Stimulated activated naive CD8-positive, alpha-beta T cell treated with anti-CD3 and anti-CD28 coated beads, Interleukin-15, amount 100 ng/mL, for 72 hours (primary cell): ENCODE measurements around the gene RIPOR2.
"Not testable (repeated sequence)": the region's sequence is repeated elsewhere in the genome, so short reads cannot be mapped to it uniquely, and the experiment has no call there.

Experiments
- ATAC-seq: fragments of 150-1000 bp; cut with Tn5 transposase; 2 replicates; pipeline ENCODE4 v1.10.0; 2021; ENCODE audit warnings: mild to moderate bottlenecking, moderate library complexity
- DNase-seq, 2 donors: peaks; one replicate each; pipeline ENCODE4 v3.0.0; 2021 to 2022
- H3K27ac Mint-ChIP-seq, 2 donors: one replicate each; pipeline ENCODE4 v1.8.0; 2022; ENCODE audit warnings: mild to moderate bottlenecking in 2 of 2, mixed read lengths in 2 of 2, moderate library complexity in 2 of 2
- H3K27me3 Mint-ChIP-seq: one replicate; pipeline ENCODE4 v1.8.0; 2022; ENCODE audit warnings: mixed read lengths
- H3K4me1 Mint-ChIP-seq: one replicate; pipeline ENCODE4 v1.8.0; 2022; ENCODE audit warnings: mild to moderate bottlenecking, mixed read lengths
- H3K4me3 Mint-ChIP-seq, 2 donors: one replicate each; pipeline ENCODE4 v1.8.0; 2022; ENCODE audit warnings: mild to moderate bottlenecking in 2 of 2, mixed read lengths in 2 of 2, moderate library complexity in 1 of 2
- H3K9me3 Mint-ChIP-seq, 2 donors: one replicate each; pipeline ENCODE4 v1.8.0; 2022; ENCODE audit warnings: mixed read lengths in 2 of 2

RIPOR2 gene

GRCh38 chr6:24888715-24889370, 46.9 kb downstream of the RIPOR2 start:
- H3K27ac Mint-ChIP-seq, result peak overlapping the region; percentile 30 to 75
- peak; percentile 34 for ATAC-seq
- H3K9me3 Mint-ChIP-seq, result no peaks in the 10 kb centered on the region
- no peak for DNase-seq
- no peaks in the 10 kb centered on the region for H3K27me3 Mint-ChIP-seq
- H3K4me3 Mint-ChIP-seq, result peak overlapping the region; percentile 13 to 58
- peaks cover 95% of the 10 kb centered on the region for H3K4me1 Mint-ChIP-seq

- no peaks in the 10 kb centered on the region for H3K9me3 Mint-ChIP-seq
- ATAC-seq (no peak), DNase-seq (no peak)
- H3K27ac Mint-ChIP-seq, result peak overlapping the region; percentile 44 to 85
- peak overlapping the region; percentile 54 to 58 for H3K4me3 Mint-ChIP-seq
- H3K4me1 Mint-ChIP-seq, result peaks cover 95% of the 10 kb centered on the region
- no peaks in the 10 kb centered on the region for H3K27me3 Mint-ChIP-seq
Measured at GRCh38 chr6:24887545-24888140, 48.1 kb downstream of the RIPOR2 start.

- peak overlapping the region in 1 of 2 donors; percentile 92 for H3K27ac Mint-ChIP-seq
- H3K4me3 Mint-ChIP-seq, result peak overlapping the region; percentile 52 to 83
- no peaks in the 10 kb centered on the region for H3K27me3 Mint-ChIP-seq
- H3K9me3 Mint-ChIP-seq, result peaks cover 0 to 4% of the 10 kb centered on the region in 2 donors
- H3K4me1 Mint-ChIP-seq, result peaks cover 98% of the 10 kb centered on the region
- ATAC-seq (peak; percentile 93), DNase-seq (peak; percentile 36 to 65)
Measured at GRCh38 chr6:24883618-24884017, 52.1 kb downstream of the RIPOR2 start.

GRCh38 chr6:24882835-24883555, 52.8 kb downstream of the RIPOR2 start:
- Mint-ChIP-seq H3K4me1 (peaks cover 98% of the 10 kb centered on the region), H3K4me3 (peak overlapping the region; percentile 52 to 83)
- peak; percentile 73 for ATAC-seq

GRCh38 chr6:24882295-24882694, 53.5 kb downstream of the RIPOR2 start:
- Mint-ChIP-seq H3K4me3 (peak overlapping the region; percentile 7 to 83), H3K27me3 (no peaks in the 10 kb centered on the region), H3K27ac (peak overlapping the region in 1 of 2 donors; percentile 69), H3K9me3 (peaks cover 12 to 13% of the 10 kb centered on the region in 2 donors), H3K4me1 (peaks cover 97% of the 10 kb centered on the region)
- ATAC-seq (no peak), DNase-seq (no peak)

More at GRCh38 chr6:24882835-24883555, 52.8 kb downstream of the RIPOR2 start:
- peak overlapping the region; percentile 2 to 92 for H3K27ac Mint-ChIP-seq
- H3K27me3 Mint-ChIP-seq, result no peaks in the 10 kb centered on the region
- H3K9me3 Mint-ChIP-seq, result peaks cover 6 to 8% of the 10 kb centered on the region in 2 donors
- no peak for DNase-seq

- Mint-ChIP-seq H3K4me3 (peak overlapping the region; percentile 38 to 41), H3K27me3 (no peaks in the 10 kb centered on the region), H3K9me3 (peaks cover 12 to 22% of the 10 kb centered on the region in 2 donors), H3K27ac (peak overlapping the region; percentile 12 to 72), H3K4me1 (peaks cover 95% of the 10 kb centered on the region)
- DNase-seq (no peak), ATAC-seq (no peak)
Measured at GRCh38 chr6:24881376-24881775, 54.4 kb downstream of the RIPOR2 start.

GRCh38 chr6:24880451-24880850, 55.3 kb downstream of the RIPOR2 start:
- Mint-ChIP-seq H3K4me1 (peaks cover 95% of the 10 kb centered on the region), H3K4me3 (peak overlapping the region in 1 of 2 donors; percentile 23), H3K9me3 (peaks cover 12 to 24% of the 10 kb centered on the region in 2 donors), H3K27ac (peak overlapping the region in 1 of 2 donors; percentile 20), H3K27me3 (no peaks in the 10 kb centered on the region)
- ATAC-seq, result no peak
- no peak for DNase-seq

- no peaks in the 10 kb centered on the region for H3K27me3 Mint-ChIP-seq
- DNase-seq (no peak), ATAC-seq (no peak)
- peak overlapping the region in 1 of 2 donors; percentile 72 for H3K27ac Mint-ChIP-seq
- H3K9me3 Mint-ChIP-seq, result peaks cover 12 to 24% of the 10 kb centered on the region in 2 donors
- H3K4me3 Mint-ChIP-seq, result no peak overlapping the region
- peaks cover 89% of the 10 kb centered on the region for H3K4me1 Mint-ChIP-seq
Measured at GRCh38 chr6:24879351-24879750, 56.4 kb downstream of the RIPOR2 start.

- DNase-seq, ATAC-seq, H3K27me3 Mint-ChIP-seq, H3K27ac Mint-ChIP-seq: not testable (repeated sequence)
- Mint-ChIP-seq H3K4me3 (peak overlapping the region in 1 of 2 donors; percentile 21), H3K9me3 (peaks cover 12 to 24% of the 10 kb centered on the region in 2 donors), H3K4me1 (peaks cover 78% of the 10 kb centered on the region)
Measured at GRCh38 chr6:24877747-24878146, 58.0 kb downstream of the RIPOR2 start.

GRCh38 chr6:24876499-24877465, 59.0 kb downstream of the RIPOR2 start:
- Mint-ChIP-seq H3K4me3 (no peak overlapping the region), H3K9me3 (peaks cover 12 to 24% of the 10 kb centered on the region in 2 donors), H3K27ac (no peak overlapping the region), H3K4me1 (peaks cover 68% of the 10 kb centered on the region), H3K27me3 (no peaks in the 10 kb centered on the region)
- ATAC-seq (no peak), DNase-seq (no peak)

GRCh38 chr6:24875534-24875901, 60.2 kb downstream of the RIPOR2 start:
- ATAC-seq (no peak), DNase-seq (no peak)
- Mint-ChIP-seq H3K27me3 (no peaks in the 10 kb centered on the region), H3K4me1 (peaks cover 56% of the 10 kb centered on the region), H3K27ac (no peak overlapping the region), H3K9me3 (peaks cover 12 to 24% of the 10 kb centered on the region in 2 donors), H3K4me3 (no peak overlapping the region)

GRCh38 chr6:24874776-24875533, 60.8 kb downstream of the RIPOR2 start:
- H3K4me1 Mint-ChIP-seq, result peaks cover 51% of the 10 kb centered on the region
- no peak for ATAC-seq
- H3K9me3 Mint-ChIP-seq, result peaks cover 12 to 24% of the 10 kb centered on the region in 2 donors
- H3K27me3 Mint-ChIP-seq, result no peaks in the 10 kb centered on the region
- no peak for DNase-seq
- H3K4me3 Mint-ChIP-seq, result no peak overlapping the region
- H3K27ac Mint-ChIP-seq, result no peak overlapping the region

GRCh38 chr6:24874128-24874527, 61.6 kb downstream of the RIPOR2 start:
- peaks cover 43% of the 10 kb centered on the region for H3K4me1 Mint-ChIP-seq
- H3K27me3 Mint-ChIP-seq, result no peaks in the 10 kb centered on the region
- H3K27ac Mint-ChIP-seq, result peak overlapping the region in 1 of 2 donors; percentile 34
- H3K9me3 Mint-ChIP-seq, result peaks cover 12 to 24% of the 10 kb centered on the region in 2 donors
- DNase-seq (no peak), ATAC-seq (no peak)
- H3K4me3 Mint-ChIP-seq, result no peak overlapping the region

GRCh38 chr6:24872779-24873178, 63.0 kb downstream of the RIPOR2 start:
- Mint-ChIP-seq H3K4me3 (no peak overlapping the region), H3K27me3 (no peaks in the 10 kb centered on the region), H3K9me3 (peaks cover 2 to 16% of the 10 kb centered on the region in 2 donors), H3K4me1 (peaks cover 43% of the 10 kb centered on the region), H3K27ac (peak overlapping the region in 1 of 2 donors; percentile 59)
- ATAC-seq, result no peak
- no peak for DNase-seq
